T-helper 2 cell (primary cell): ENCODE data around the gene IDH1.
"Not testable (repeated sequence)": the region's sequence is repeated elsewhere in the genome, so short reads cannot be mapped to it uniquely, and the experiment has no call there.

Experiments used
- DNase-seq, 5 experiments: peaks; one replicate each; pipeline versions ENCODE4 v3.0.0 to v3.0.0-alpha.2; 2012 to 2022
- total RNA-seq, 2 donors: gene quantifications; one replicate each; lab custom pipeline; 2026; lab: John Stamatoyannopoulos, UW

The IDH1 gene
- 5.3 to 9.4 reads per million in 2 donors for total RNA-seq

GRCh38 chr2:208254871-208255556 is at the start of gene IDH1:
Gene IDH1, minus strand, starts transcription at chr2:208255071. Its CDS starts 3,520 bp downstream, at chr2:208251551.
- DNase-seq = peak; percentile 83 to 97 (median 90)

DNA sequence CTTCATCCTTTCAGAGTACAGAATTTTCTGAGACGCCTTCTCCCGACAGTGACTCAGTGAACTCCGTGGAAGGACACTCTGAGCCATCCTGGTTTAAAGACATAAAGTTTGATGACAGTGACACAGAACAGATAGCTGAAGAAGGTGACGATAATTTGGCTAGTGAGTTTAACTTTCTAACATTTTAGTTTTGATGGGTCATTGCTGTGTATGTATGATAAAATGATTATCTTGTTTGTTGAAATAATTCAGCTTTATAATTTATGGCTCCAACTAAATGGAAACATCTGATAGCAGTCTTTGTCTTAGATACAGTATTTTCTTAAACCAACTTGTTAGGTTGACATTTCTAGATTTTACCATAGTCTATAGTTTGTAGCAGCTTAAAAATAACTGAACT is 49.3 kb upstream of the IDH1 start:
- no peak for DNase-seq

DNA sequence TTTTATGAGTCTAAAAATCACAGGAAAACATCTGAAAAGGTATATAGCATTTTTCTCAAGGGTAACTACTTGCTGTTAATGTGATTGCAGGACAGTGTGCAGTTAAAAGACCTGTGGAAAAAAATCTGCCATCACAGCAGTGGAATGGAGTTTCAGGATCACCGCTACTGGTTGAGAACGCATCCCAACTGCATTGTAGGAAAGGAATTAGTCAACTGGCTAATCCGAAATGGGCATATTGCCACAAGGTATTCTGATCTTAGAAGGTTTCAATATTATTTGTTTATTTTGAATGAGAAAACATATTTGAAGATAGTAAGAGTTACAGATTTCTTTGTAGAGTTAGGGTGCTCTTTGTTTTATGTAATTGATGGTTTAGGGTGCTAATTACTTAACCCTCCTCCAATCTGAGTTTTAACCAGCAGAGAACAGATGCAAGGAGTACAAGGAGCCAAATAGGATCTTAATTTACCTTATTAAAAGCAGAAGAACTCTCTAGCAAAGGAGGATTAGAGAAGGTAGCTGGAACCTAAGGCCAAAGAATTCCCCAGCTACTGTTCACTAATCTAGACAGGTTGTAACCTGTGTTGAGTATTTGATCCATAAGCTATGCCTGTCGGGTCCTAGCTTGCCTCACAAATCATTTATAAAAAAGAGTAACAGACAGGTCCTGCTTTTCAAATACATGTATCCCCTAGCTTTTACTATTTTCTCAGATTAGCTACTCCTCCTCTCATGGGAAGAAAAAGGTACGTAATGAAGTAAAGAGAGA is 46.2 kb upstream of the IDH1 start:
- no peak for DNase-seq

DNA sequence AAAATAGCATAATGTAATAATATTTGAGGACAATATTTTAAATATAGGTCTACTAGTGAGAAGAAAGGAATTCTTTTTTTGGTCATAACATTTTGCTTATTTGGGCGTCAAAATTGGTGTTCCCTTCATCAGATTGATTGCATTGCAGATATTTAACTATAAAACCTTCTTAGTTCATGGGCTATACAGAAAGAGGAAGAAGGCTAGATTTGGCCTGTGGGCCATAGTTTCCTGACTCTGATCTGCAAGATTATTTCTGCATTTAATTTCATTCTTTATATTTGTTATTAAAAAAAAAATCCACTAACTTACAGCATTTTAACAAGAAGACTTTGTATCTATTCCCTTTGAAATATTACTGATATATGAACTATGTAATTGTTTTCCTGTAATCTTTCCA is 43.1 kb upstream of the IDH1 start:
- no peak for DNase-seq

- DNase-seq = no peak
Measured at GRCh38 chr2:208296610-208297009, 41.7 kb upstream of the IDH1 start.

DNA sequence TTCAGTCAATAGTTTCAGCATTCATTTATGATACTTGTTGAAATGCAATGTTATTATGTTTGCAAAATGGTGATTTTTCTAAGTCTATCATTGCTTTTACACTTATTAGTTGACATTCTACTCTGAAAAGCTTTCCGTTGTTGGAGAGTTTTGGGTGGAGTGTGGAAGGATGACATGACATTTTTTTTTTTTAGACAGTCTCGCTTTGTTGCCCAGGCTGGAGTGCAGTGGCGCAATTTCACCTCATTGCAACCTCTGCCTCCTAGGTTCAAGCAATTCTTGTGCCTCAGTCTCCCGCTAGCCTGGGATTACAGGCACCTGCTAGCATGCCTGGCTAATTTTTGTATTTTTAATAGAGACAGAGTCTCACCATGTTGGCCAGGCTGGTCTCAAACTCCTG is 41.0 kb upstream of the IDH1 start:
- DNase-seq = no peak

GRCh38 chr2:208294482-208295024 is 39.7 kb upstream of the IDH1 start:
- no peak for DNase-seq

DNA sequence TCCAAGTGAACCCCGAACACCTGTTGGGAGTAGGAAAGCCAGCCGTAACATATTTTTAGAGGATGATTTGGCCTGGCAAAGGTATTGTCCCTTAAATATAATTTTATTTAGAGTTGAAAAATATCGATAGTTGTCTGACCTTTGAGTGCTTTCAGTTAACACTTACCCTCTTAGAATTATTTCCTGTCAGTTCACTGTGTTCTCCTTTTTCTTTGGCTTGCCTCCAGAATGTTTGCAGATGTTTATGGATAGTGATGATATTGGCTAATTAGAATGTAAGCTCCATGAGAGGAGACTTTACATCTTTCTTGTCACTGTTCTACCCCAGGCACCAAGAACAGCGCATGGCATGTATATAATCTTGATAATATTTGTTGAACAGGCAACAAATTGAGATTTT is 31.0 kb upstream of the IDH1 start:
- DNase-seq = no peak

DNA sequence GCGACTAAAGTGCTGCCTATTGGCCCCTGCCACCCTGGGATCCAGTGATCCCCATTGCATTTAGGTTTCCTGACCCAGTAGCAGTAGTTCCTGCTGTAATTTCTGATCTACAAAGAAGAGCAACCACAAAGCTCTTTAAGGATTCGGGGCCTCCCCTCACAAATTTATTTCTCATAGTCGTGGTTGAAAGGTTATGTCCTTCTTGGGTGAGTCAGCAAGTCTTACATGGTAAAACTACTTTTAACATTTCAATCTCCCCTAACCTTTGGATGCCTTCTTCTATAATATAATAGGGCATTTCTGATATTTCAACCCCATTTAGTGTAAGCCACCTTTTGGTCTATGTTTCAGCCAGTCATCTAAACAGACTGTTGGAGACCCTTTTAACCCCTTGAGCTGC is 26.1 kb upstream of the IDH1 start:
- no peak for DNase-seq

DNA sequence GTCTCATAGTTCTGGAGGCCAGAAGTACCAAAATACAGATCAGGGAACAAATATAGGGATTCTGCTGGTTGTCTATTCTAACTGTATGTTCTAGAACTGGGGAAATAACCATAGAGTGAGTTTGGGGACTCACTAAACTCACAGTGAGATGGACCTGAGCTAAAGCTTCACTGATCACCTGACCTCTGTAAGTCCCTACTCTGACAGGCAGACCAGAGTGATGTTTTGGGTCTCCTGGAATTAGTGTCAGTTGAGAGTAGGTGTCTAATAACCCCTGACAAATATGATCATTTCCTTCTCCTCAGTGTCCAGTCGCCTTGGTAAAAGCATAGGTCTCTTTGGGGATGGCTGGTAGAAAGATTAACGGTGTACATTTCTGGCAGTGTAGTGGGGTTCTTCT is 25.4 kb upstream of the IDH1 start:
- DNase-seq = no peak

DNA sequence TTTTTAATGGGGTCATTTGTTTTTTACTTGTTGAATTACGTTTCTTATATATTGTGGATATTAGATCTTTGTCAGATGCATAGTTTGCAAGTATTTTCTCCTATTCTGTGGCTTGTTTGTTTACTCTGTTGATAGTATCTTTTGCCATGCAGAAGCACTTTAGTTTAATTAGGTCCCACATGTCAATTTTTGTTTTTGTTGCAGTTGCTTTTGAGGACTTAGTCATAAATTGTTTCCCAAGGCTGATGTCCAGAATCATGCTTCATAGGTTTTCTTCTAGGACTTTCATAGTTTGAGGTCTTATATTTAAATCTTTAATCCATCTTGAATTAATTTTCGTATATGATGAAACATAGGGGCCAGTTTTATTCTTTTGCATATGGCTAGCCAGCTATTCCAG is 24.4 kb upstream of the IDH1 start:
- no peak for DNase-seq

DNA sequence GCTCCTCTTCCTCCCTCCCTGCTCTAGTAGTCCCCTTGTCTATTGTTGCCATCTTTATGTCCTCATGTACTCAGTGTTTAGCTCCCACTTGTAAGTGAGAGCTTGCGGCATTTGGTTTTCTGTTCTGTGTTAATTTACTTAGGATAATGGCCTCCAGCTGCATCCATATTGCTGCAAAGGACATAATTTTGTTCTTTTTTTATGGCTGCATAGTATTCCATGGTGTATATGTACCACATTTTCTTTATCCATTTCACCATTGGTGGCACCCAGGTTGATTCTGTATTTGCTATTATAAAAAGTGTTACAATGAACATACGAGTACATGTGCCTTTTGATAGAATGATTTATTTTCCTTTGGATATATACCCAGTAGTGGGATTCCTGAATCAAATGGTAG is 23.7 kb upstream of the IDH1 start:
- no peak for DNase-seq

DNA sequence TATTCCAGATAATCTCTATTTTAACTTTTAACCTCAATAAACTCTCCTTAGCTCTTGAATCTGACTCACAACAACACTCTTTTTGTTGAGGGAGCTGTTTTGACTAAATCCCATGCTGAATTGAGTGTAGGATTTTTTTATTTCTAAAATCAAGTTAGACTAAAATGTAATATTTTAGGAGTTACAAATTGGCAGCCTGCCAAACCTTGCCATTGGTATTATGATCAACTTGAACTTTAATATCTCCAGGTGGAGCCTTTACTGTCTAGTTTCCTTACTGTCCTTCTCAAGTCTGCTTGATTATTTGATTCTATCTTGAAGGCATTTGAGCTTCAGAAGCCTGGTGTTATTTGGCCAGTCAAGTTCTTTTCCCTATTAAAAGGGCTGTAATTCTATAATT is 19.9 kb upstream of the IDH1 start:
- no peak for DNase-seq

GRCh38 chr2:208269091-208269490 is 14.2 kb upstream of the IDH1 start:
- peak in 1 of 5 experiments; percentile 22 for DNase-seq

- DNase-seq = no peak
Measured at GRCh38 chr2:208268156-208268952, 13.5 kb upstream of the IDH1 start.

GRCh38 chr2:208267526-208267925 is 12.7 kb upstream of the IDH1 start:
- not testable (repeated sequence) for DNase-seq

DNA sequence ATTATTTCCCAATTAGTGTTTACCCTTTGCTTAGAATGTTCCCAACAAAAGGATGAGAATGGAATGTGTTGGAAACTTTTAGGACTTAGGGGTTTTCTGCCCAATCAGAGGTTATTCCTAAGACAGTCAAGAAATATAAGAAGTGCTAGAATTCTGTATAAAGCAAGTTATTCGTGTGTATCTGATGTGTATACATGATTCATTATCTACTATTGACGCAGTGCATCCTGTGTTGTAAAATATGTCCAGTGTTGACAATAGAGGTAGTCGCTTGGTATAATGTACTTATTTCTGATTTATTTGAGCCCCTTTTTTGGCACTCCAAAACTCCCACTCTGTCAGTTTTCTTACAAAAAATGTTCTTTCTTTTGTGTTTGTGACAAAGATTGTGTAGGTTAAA is 12.1 kb upstream of the IDH1 start:
- peak in 1 of 5 experiments; percentile 50 for DNase-seq

DNA sequence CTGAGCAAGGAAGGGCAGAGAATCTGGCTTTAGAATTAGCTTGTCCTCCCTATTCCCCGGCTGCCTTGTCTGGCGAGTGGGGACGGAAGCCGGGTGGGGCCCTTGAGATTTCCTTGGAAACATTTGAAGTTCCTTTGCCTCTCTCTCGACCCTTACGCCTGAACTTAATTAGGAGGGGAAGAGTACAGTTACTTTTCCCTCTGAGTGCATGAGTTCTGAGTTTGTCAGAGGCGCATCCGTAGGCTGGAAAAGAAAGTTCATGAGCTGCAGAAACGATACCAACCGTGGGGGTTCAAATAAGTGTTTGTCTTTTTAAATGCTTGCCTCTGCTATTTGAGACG is 11.7 kb upstream of the IDH1 start:
- peak in 1 of 5 experiments; percentile 50 for DNase-seq

DNA sequence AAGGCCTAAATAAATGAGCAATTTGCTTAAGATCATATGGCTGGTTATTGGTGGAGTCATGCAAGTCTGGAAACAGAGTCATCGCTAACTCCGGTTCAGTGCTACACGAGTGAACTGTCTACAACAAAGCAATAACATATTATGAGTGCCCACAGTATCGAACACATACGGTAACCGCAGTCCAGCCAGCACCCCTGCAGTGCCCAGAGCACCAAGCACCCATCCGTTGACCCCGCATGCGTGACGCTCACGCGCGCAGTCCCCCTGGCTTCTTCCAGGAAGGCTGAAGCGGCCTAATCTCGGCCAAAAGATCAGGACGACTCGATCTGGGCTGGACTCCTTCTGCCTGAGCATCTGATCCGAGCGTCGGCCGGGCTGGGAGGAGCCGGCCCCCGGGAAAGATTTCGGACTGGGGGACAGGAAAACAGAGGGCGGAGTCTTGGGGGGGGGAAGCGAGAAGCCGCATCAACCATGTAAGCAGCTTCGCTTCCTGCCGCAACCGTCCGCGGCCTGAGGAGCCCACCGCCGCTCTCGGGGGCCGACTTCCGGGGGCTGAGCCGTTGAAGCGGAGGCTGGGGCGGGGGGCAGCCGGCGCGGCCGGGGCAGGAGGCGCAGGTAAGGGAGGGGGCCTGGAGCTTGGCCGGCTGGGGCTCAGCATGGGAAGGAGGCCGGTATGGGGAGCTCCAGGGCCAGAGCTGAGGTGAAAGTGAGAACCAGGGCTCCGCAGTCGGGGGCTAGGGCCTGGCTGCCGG is 11.1 kb upstream of the IDH1 start, which contains the start of gene PIKFYVE:
TSS of gene PIKFYVE (plus strand) at position 455 of the 752 bp plus-strand sequence. CDS start 5,265 bp downstream, outside the sequence.
- DNase-seq = peak; percentile 64 to 98 (median 79)

DNA sequence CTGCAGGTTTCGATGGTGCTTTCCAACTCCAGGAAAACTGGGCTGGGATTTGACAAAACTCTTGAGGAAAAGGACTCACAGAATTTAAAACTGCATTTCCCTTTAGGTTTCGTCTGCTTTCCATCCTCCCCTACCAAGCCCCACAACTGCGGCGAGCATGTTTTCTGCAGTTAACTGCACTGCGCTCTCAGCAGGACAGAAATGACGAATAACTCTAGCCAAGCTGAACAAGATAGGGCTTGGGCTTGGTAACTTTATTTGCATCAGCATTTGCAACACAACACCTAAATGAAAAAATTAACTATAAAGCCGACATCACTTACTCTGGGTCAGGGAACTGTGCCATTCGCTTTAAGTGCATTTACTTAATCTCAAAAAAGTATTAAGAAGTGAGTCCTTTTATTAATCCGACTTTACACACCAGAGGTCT is 10.5 kb upstream of the IDH1 start:
- peak in 4 of 5 experiments; percentile 7 to 89 (median 37) for DNase-seq

DNA sequence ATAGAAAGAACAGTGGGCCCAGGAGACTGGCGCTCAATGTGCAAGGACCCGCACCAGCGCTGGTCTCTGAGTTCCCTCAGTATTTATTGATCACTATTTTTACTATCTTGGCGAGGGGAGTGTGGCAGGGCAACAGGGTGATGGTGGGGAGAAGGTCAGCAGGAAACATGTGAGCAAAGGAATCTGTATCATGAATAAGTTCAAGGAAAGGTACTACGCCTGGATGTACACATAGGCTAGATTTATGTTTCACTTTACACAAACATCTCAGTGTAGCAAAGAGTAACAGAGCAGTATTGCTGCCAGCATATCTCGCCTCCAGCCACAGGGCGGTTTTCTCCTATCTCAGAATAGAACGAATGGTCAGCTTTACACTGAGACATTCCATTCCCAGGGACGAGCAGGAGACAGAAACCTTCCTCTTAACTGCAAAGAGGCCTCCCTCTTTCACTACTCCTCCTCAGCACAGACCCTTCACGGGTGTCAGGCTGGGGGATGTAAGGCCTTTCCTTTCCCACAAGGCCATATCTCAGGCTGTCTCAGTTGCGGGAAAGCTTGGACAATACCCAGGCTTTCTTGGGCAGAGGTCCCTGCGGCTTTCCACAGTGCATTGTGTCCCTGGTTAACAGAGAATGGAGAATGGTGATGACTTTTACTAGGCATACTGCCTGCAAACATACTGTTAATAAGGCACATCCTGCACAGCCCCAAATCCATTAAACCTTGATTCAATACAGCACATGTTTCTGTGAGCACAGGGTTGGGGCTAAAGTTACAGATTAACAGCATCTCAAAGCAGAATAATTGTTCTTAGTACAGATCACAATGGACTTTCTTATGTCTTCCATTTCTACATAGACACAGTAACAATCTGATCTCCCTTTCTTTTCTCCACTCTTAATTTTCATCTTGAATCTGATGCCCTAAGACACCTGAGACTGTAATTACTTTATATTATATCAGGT is 2.3 kb upstream of the IDH1 start:
- not testable (repeated sequence) for DNase-seq
